ENCODE data around the gene HK2.
"Not testable (repeated sequence)": the region's sequence is repeated elsewhere in the genome, so short reads cannot be mapped to it uniquely, and the experiment has no call there.

DNA sequence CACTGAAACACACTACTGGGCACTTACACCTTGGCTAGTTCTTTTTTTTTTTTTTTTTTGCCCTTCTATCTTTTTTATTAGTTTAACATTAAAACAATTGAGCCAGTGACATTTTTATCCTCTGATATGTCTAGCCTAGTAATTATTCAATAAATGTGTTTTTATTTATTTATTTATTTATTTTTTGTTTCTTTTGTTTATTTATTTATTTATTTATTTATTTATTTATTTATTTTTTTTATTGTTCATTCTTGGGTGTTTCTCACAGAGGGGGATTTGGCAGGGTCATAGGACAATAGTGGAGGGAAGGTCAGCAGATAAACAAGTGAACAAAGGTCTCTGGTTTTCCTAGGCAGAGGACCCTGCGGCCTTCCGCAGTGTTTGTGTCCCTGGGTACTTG, 39.0 kb upstream of the HK2 start:
- TF ChIP-seq EZH2 (IDR thresholded peaks at IDR 0.05; ENCODE audit: borderline replicate concordance, low read length): not testable (repeated sequence)
- TF ChIP-seq, protein P1, sequence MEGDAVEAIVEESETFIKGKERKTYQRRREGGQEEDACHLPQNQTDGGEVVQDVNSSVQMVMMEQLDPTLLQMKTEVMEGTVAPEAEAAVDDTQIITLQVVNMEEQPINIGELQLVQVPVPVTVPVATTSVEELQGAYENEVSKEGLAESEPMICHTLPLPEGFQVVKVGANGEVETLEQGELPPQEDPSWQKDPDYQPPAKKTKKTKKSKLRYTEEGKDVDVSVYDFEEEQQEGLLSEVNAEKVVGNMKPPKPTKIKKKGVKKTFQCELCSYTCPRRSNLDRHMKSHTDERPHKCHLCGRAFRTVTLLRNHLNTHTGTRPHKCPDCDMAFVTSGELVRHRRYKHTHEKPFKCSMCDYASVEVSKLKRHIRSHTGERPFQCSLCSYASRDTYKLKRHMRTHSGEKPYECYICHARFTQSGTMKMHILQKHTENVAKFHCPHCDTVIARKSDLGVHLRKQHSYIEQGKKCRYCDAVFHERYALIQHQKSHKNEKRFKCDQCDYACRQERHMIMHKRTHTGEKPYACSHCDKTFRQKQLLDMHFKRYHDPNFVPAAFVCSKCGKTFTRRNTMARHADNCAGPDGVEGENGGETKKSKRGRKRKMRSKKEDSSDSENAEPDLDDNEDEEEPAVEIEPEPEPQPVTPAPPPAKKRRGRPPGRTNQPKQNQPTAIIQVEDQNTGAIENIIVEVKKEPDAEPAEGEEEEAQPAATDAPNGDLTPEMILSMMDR (IDR thresholded peaks at IDR 0.05; ENCODE audit: low read length): not testable (repeated sequence)
